CD4-positive, alpha-beta T cell treated with Interleukin-21 for 1 hour (primary cell): ENCODE results near the gene SIK1.

ENCODE experiments used
- DNase-seq: peaks from one replicate; pipeline ENCODE4 v3.0.0-alpha.2; 2020

SIK1 gene

DNA sequence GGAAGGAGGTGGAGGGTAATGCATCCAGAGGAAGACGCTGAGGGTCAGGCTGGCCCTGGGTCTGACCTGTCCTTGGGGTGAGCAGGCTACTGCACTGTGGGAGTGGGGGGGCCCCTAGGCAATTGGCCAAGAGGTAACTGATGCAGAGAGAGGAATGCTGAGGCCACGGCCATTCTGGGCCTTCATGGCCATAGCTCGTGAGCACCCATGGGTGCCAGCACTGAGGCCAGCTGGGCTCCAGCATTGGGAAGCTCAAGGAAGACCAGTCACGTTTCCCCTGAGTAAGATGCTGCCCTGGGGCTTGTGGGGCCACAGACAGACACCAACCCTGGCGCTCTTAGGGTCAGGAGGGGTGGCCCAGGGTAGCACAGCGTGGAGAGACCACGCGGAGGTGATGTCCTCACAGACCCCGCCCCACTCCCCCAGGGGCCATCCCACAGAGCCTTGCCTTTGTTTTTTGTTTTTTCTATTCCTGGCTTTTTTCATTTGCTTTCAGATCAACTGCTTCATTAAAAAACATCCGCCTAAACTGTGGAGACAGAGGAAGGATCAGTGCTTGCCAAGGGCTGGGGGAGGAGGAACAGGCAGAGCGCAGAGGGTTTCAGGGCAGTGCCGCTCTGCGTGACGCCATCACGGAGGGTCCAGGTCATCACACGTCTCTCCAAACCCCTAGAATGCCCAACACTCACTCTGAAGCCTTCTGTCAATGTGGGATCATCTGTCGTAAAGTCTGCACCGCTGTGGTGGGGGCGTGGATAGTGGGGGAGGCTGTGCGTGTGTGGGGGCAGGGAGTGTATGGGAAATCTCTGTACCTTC is 61.1 kb downstream of the SIK1 start:
- no peak for DNase-seq

DNA sequence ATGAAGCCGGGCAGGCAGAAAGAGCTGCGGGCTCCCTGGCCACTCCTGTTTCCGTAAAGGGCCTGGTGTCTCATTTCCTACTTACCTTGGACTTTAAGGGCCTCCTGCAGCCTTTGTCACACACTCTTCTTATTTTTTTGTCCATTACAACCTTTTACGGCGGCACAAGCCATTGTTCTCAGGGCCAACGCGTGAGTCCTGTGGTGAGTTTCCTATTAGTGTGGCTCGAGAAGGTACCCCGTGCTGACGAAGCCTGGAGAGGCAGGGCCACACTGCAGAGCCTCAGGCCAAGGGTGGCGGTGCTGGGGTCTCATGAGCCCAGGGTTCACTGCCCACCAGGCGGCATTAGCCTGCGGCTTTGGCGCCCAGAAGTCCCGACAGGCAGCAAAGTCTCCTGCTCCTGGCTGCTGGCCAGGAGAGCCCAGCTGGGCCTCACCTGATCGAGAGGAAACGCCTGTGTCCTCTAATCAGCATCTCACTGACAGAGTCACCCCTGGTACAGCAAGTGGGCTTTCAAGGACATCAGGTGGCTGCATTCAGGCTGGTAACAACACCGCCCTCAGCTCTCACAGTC is 62.0 kb downstream of the SIK1 start:
- no peak for DNase-seq
